H9 (cell line): ENCODE measurements around the gene SNRPD1. TPM values are rescaled to one million over a fixed set of nuclear protein-coding genes. Genes with fewer than 3 reads are reported as not detected.
"Not testable (repeated sequence)": the region's sequence is repeated elsewhere in the genome, so short reads cannot be mapped to it uniquely, and the experiment has no call there.

Source experiments
- DNase-seq: peaks from one replicate; pipeline ENCODE4 v3.0.0-alpha.2; 2017
- H2AFZ ChIP-seq: one replicate; pipeline ENCODE4 v1.6.1; 2013; ENCODE audit warnings: mild to moderate bottlenecking, low read length, control low read depth, moderate library complexity
- H2AK5ac ChIP-seq: 2 replicates; pipeline ENCODE4 v1.6.1; 2013; ENCODE audit warnings: low read length, control low read depth, mixed read lengths; ENCODE audit not compliant: insufficient read length
- H2BK120ac ChIP-seq: one replicate; pipeline ENCODE4 v1.6.1; 2013; ENCODE audit warnings: low read depth, mild to moderate bottlenecking, low read length, control low read depth, inconsistent platforms; ENCODE audit not compliant: poor library complexity, severe bottlenecking
- H2BK12ac ChIP-seq: 2 replicates; pipeline ENCODE4 v1.6.1; 2013; ENCODE audit warnings: low read length, control low read depth, mixed read lengths, low read depth; ENCODE audit not compliant: insufficient read length
- H2BK15ac ChIP-seq: 2 replicates; pipeline ENCODE4 v1.6.1; 2013; ENCODE audit warnings: low read depth, low read length, control low read depth
- H2BK20ac ChIP-seq: one replicate; pipeline ENCODE4 v1.6.1; 2013; ENCODE audit warnings: low read depth, mild to moderate bottlenecking, low read length, control low read depth, inconsistent platforms; ENCODE audit not compliant: poor library complexity, severe bottlenecking
- H2BK5ac ChIP-seq: 2 replicates; pipeline ENCODE4 v1.6.1; 2013; ENCODE audit warnings: low read length, control low read depth, mixed read lengths; ENCODE audit not compliant: insufficient read length
- H3K14ac ChIP-seq: 2 replicates; pipeline ENCODE4 v1.6.1; 2013; ENCODE audit warnings: low read length, control low read depth; ENCODE audit not compliant: insufficient read depth
- H3K18ac ChIP-seq: 2 replicates; pipeline ENCODE4 v1.6.1; 2013; ENCODE audit warnings: low read depth, mild to moderate bottlenecking, mixed read lengths, low read length, control low read depth; ENCODE audit not compliant: insufficient read length
- H3K23ac ChIP-seq: 2 replicates; pipeline ENCODE4 v1.6.1; 2013; ENCODE audit warnings: low read length, control low read depth, mixed read lengths, low read depth; ENCODE audit not compliant: insufficient read length
- H3K23me2 ChIP-seq: 2 replicates; pipeline ENCODE4 v1.6.1; 2013; ENCODE audit warnings: low read depth, mild to moderate bottlenecking, mixed read lengths, low read length, control low read depth; ENCODE audit not compliant: insufficient read length, poor library complexity, severe bottlenecking
- H3K27ac ChIP-seq: 2 replicates; pipeline ENCODE4 v1.5.1; 2013; ENCODE audit warnings: low read length, control low read depth, mixed read lengths, low read depth; ENCODE audit not compliant: insufficient read length
- H3K27me3 ChIP-seq: 2 replicates; pipeline ENCODE4 v1.6.1; 2013; ENCODE audit warnings: low read length, control low read depth, inconsistent platforms; ENCODE audit not compliant: insufficient read depth
- H3K4ac ChIP-seq: 2 replicates; pipeline ENCODE4 v1.6.1; 2013; ENCODE audit warnings: low read depth, mild to moderate bottlenecking, control low read depth, inconsistent platforms, low read length, moderate library complexity
- H3K4me1 ChIP-seq: 2 replicates; pipeline ENCODE4 v1.6.1; 2013; ENCODE audit warnings: low read length, control low read depth, inconsistent platforms; ENCODE audit not compliant: insufficient read depth
- H3K4me2 ChIP-seq: 2 replicates; pipeline ENCODE4 v1.6.1; 2013; ENCODE audit warnings: low read length, control low read depth, mixed read lengths; ENCODE audit not compliant: insufficient read length, insufficient read depth
- H3K56ac ChIP-seq: 2 replicates; pipeline ENCODE4 v1.6.1; 2013; ENCODE audit warnings: low read depth, mild to moderate bottlenecking, mixed read lengths, low read length, control low read depth; ENCODE audit not compliant: insufficient read length
- H3K79me1 ChIP-seq: 2 replicates; pipeline ENCODE4 v1.6.1; 2013; ENCODE audit warnings: low read depth, mild to moderate bottlenecking, moderate library complexity, low read length, control low read depth, inconsistent platforms; ENCODE audit not compliant: insufficient read depth, poor library complexity, severe bottlenecking
- H3K79me2 ChIP-seq: 2 replicates; pipeline ENCODE4 v1.6.1; 2013; ENCODE audit warnings: low read length, control low read depth, inconsistent platforms; ENCODE audit not compliant: insufficient read depth
- H3K9ac ChIP-seq: 2 replicates; pipeline ENCODE4 v1.6.1; 2013; ENCODE audit warnings: low read length, control low read depth, mixed read lengths; ENCODE audit not compliant: insufficient read length; ENCODE audit errors: extremely low read depth
- H3K9me3 ChIP-seq: one replicate; pipeline ENCODE4 v1.6.1; 2013; ENCODE audit warnings: low read depth, low read length, inconsistent platforms; ENCODE audit not compliant: control insufficient read depth
- H3T11ph ChIP-seq: one replicate; pipeline ENCODE4 v1.6.1; 2013; ENCODE audit warnings: mild to moderate bottlenecking, low read length, control low read depth, inconsistent platforms
- H4K20me1 ChIP-seq: one replicate; pipeline ENCODE4 v1.6.1; 2013; ENCODE audit not compliant: control insufficient read depth, insufficient read length, insufficient read depth
- H4K5ac ChIP-seq: 2 replicates; pipeline ENCODE4 v1.6.1; 2013; ENCODE audit warnings: low read depth, mild to moderate bottlenecking, mixed read lengths, low read length, control low read depth; ENCODE audit not compliant: insufficient read length
- H4K8ac ChIP-seq: replicated peaks from 2 replicates; pipeline ENCODE4 v1.6.1; 2013; ENCODE audit warnings: low read length, control low read depth, mixed read lengths, low read depth; ENCODE audit not compliant: insufficient read length
- H4K91ac ChIP-seq: 2 replicates; pipeline ENCODE4 v1.6.1; 2013; ENCODE audit warnings: low read depth, mild to moderate bottlenecking, moderate library complexity, mixed read lengths, low read length, control low read depth; ENCODE audit not compliant: insufficient read length
- H3K27ac Mint-ChIP-seq, 3 experiments: 2 replicates in 2 of 3; 3 replicates in 1 of 3; pipeline ENCODE4 v1.8.0; 2020 to 2021; ENCODE audit warnings: mixed read lengths in 3 of 3, mild to moderate bottlenecking in 1 of 3, moderate library complexity in 1 of 3
- H3K27me3 Mint-ChIP-seq: 2 replicates; pipeline ENCODE4 v1.8.0; 2021; ENCODE audit warnings: low read depth, mild to moderate bottlenecking, moderate library complexity, mixed read lengths
- H3K36me3 Mint-ChIP-seq, 3 experiments: 2 replicates in 2 of 3; 3 replicates in 1 of 3; pipeline ENCODE4 v1.8.0; 2020 to 2021; ENCODE audit warnings: low read depth in 3 of 3, mixed read lengths in 3 of 3; ENCODE audit not compliant: insufficient read depth in 1 of 3
- H3K4me1 Mint-ChIP-seq, 2 experiments: 2 replicates each; pipeline ENCODE4 v1.8.0; 2020; ENCODE audit warnings: mixed read lengths in 2 of 2
- H3K4me3 Mint-ChIP-seq, 2 experiments: 2 replicates in 1 of 2; 3 replicates in 1 of 2; pipeline ENCODE4 v1.8.0; 2020 to 2021; ENCODE audit warnings: mild to moderate bottlenecking in 2 of 2, mixed read lengths in 2 of 2, moderate library complexity in 1 of 2
- H3K9me3 Mint-ChIP-seq, 2 experiments: 2 replicates in 1 of 2; 3 replicates in 1 of 2; pipeline ENCODE4 v1.8.0; 2020; ENCODE audit warnings: mild to moderate bottlenecking in 2 of 2, mixed read lengths in 2 of 2, moderate library complexity in 1 of 2
- CTCF ChIP-seq: fragments of 200-600 bp; sonication (generic); conservative IDR thresholded peaks from 3 replicates; pipeline ENCODE4 v1.8.0; 2021; ENCODE audit warnings: antibody characterized with exemption, mild to moderate bottlenecking
- WGBS: extraction: QIAGEN DNeasy Blood & Tissue Kit; methylation state at CpG from one replicate; pipeline ENCODE4 v1.1.7; 2013; ENCODE audit warnings: missing lambda C conversion rate, low lambda C conversion rate, mixed read lengths; ENCODE audit not compliant: insufficient read length; ENCODE audit errors: extremely low coverage; 5-methylcytosine and 5-hydroxymethylcytosine counted together
- total RNA-seq: library from RNA; stranded (reverse); gene quantifications from 2 replicates; pipeline ENCODE4 v1.2.1, GENCODE V29; 2021

The SNRPD1 gene
- total RNA-seq, 1 experiment from 2014 or later: 178 TPM

- H3K9ac ChIP-seq: no peak overlapping the region
- H3K79me2 ChIP-seq: peaks cover 7% of the 10 kb centered on the region; the same call in 1 of the 2 replicates
- H2BK20ac ChIP-seq: no peak overlapping the region
- no peak overlapping the region for H2AK5ac ChIP-seq
- H4K20me1 ChIP-seq: no peaks in the 10 kb centered on the region
- no peak overlapping the region for H3K4me3 Mint-ChIP-seq
- H3K27ac ChIP-seq: no peak overlapping the region
- no peaks in the 10 kb centered on the region for H3K23me2 ChIP-seq
- no peak overlapping the region for H2AFZ ChIP-seq
- H3K79me1 ChIP-seq: peaks cover 3% of the 10 kb centered on the region
- no peak overlapping the region for H3K4ac ChIP-seq
- no peaks in the 10 kb centered on the region; a peak in 1 of 5 replicates for H3K9me3 Mint-ChIP-seq
- H3T11ph ChIP-seq: no peak overlapping the region
- no peak overlapping the region for H3K56ac ChIP-seq
- H3K4me1 ChIP-seq: no peaks in the 10 kb centered on the region
- peak overlapping the region in 2 of 3 experiments; percentile 28 to 64; a peak in 1 of 7 replicates for H3K27ac Mint-ChIP-seq
- no CpG with 5 or more reads among the region's 5 CpGs for WGBS
- no peak overlapping the region for H2BK12ac ChIP-seq
- no peak for TF ChIP-seq CTCF
- DNase-seq: no peak
- no peak overlapping the region for H2BK120ac ChIP-seq
- H3K18ac ChIP-seq: no peak overlapping the region
- no peak overlapping the region for H3K14ac ChIP-seq
- peaks cover 2 to 18% (median 7%) of the 10 kb centered on the region in 3 experiments; a peak in 5 of 7 replicates for H3K36me3 Mint-ChIP-seq
- H2BK15ac ChIP-seq: no peak overlapping the region
- no peak overlapping the region for H4K5ac ChIP-seq
- no peaks in the 10 kb centered on the region for H3K27me3 Mint-ChIP-seq
- H4K8ac ChIP-seq: no peak overlapping the region
- H2BK5ac ChIP-seq: no peak overlapping the region
- no peak overlapping the region for H4K91ac ChIP-seq
- H3K27me3 ChIP-seq: no peaks in the 10 kb centered on the region
- H3K4me2 ChIP-seq: no peak overlapping the region
- H3K9me3 ChIP-seq: no peaks in the 10 kb centered on the region
- no peaks in the 10 kb centered on the region for H3K4me1 Mint-ChIP-seq
- no peak overlapping the region for H3K23ac ChIP-seq
These were observed 27.7 kb upstream of the SNRPD1 start for GRCh38 chr18:21584391-21584790.

- H2BK12ac ChIP-seq, H4K5ac ChIP-seq, H3K14ac ChIP-seq, H2AK5ac ChIP-seq, H3K27ac Mint-ChIP-seq, H2BK20ac ChIP-seq, H4K20me1 ChIP-seq, H3K23ac ChIP-seq, H2AFZ ChIP-seq, H3K4me1 ChIP-seq, H3T11ph ChIP-seq, H3K79me1 ChIP-seq, H2BK5ac ChIP-seq, H4K91ac ChIP-seq, H3K27me3 Mint-ChIP-seq, H3K56ac ChIP-seq, H3K27ac ChIP-seq, H2BK15ac ChIP-seq, H3K4me2 ChIP-seq, H3K27me3 ChIP-seq, H3K4ac ChIP-seq, H2BK120ac ChIP-seq, H3K18ac ChIP-seq, H3K23me2 ChIP-seq, H3K9ac ChIP-seq, H3K9me3 ChIP-seq, DNase-seq, H3K4me3 Mint-ChIP-seq, H4K8ac ChIP-seq, H3K4me1 Mint-ChIP-seq: not testable (repeated sequence)
- peaks cover 12% of the 10 kb centered on the region; the same call in 1 of the 2 replicates for H3K79me2 ChIP-seq
- WGBS: no CpG with 5 or more reads among the region's 33 CpGs
- H3K9me3 Mint-ChIP-seq: peaks cover 14 to 24% of the 10 kb centered on the region in 2 experiments; a peak in 4 of 5 replicates
- H3K36me3 Mint-ChIP-seq: peaks cover 32 to 43% (median 43%) of the 10 kb centered on the region in 3 experiments
These were observed 19.8 kb upstream of the SNRPD1 start for GRCh38 chr18:21592361-21592760.
